ENCODE data around the gene MAD1L1.

GRCh38 chr7:1912593-1913465 is 319.9 kb downstream of the MAD1L1 start:
- no peak for TF ChIP-seq ZFP3 (CRISPR knock-in tag; IDR thresholded peaks at IDR 0.05)
- TF ChIP-seq PATZ1 (CRISPR knock-in tag; IDR thresholded peaks at IDR 0.05; ENCODE audit: borderline replicate concordance) = no peak
- no peak for TF ChIP-seq ZC3H10 (CRISPR knock-in tag; IDR thresholded peaks at IDR 0.05)
- TF ChIP-seq CREB5 (CRISPR knock-in tag; IDR thresholded peaks at IDR 0.05; ENCODE audit: low read depth) = no peak
- no peak for TF ChIP-seq ZFP30 (CRISPR knock-in tag; IDR thresholded peaks at IDR 0.05)
- no peak for TF ChIP-seq SNAI2 (CRISPR knock-in tag; IDR thresholded peaks at IDR 0.05)
- TF ChIP-seq POU6F1 (CRISPR knock-in tag; IDR thresholded peaks at IDR 0.05; ENCODE audit: borderline replicate concordance, low read depth) = no peak
- TF ChIP-seq TSHZ2 (CRISPR knock-in tag; IDR thresholded peaks at IDR 0.05) = no peak

Measured in SK-N-SH treated with all-trans-retinoic acid at 6 μM for 48 hours (cell line).